AG04449 (cell line): ENCODE results near the gene SAG.

ENCODE experiments used
- CTCF ChIA-PET: fragments of 350-600 bp; formaldehyde crosslinking; extraction: SDS; loops from one replicate; lab custom pipeline; 2021; ENCODE audit warnings: antibody characterized with exemption; lab: Yijun Ruan, JAX
- POLR2A ChIA-PET: fragments of 400-600, 350-600 bp; formaldehyde crosslinking; extraction: SDS; loops from one replicate; lab custom pipeline; 2020; ENCODE audit warnings: antibody characterized with exemption, inconsistent platforms; lab: Yijun Ruan, JAX
- DNase-seq: peaks from one replicate; pipeline ENCODE4 v3.0.0-alpha.2; 2010; ENCODE audit warnings: low read depth, low spot score
- H3K4me3 ChIP-seq: 2 replicates; pipeline ENCODE4 v1.5.1; 2011; ENCODE audit warnings: low read depth, mild to moderate bottlenecking, control low read depth, low read length
- TF ChIP-seq, protein P1 (sequence below): IDR thresholded peaks from one replicate; pipeline ENCODE4 v1.5.1; 2011; ENCODE audit warnings: mild to moderate bottlenecking, moderate library complexity, low read length, control low read depth, inconsistent platforms; ENCODE audit not compliant: insufficient read depth; ENCODE audit errors: missing control alignments

Gene SAG

DNA sequence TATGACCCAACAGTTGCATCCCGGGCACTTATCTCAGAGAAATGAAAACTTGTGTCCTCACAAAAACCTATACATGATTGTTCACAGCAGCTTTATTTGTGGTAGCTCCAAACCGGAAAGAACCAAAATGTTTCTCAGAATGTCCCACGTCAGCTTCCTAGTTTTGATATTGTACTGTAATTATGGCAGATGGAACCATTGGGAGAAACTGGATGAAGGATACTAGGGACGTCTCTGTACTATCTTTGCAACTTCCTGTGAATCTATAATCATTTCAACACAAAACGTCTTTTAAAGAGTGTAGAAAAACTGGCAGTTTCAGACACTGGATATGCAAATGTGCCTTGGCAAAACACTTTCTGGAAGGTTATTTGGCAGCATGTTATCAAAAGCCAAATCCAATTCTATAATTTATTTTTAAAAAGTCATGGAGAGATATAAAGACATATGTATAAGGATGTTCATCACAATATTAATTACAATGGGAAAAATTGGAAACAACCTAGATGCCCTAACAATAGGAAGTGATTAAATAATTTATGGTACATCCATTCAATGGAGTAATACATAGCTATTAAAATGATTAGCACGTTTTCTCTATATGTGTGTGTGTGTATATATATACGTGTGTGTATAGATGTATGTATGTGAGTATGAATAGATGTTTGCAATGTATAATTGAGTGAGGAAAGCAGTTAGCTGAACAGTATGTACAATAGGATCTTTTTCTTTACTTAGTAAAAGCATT is 9.8 kb downstream of the SAG start:
- CTCF ChIA-PET: interaction anchor here (1.0 kb wide), 1 partner anchor 21 kb away, joined by 3 read pairs; no protein-coding TSS in a partner anchor
- no peak overlapping the region for H3K4me3 ChIP-seq
- DNase-seq: no peak
- POLR2A ChIA-PET: no interaction called here
- TF ChIP-seq, protein P1, sequence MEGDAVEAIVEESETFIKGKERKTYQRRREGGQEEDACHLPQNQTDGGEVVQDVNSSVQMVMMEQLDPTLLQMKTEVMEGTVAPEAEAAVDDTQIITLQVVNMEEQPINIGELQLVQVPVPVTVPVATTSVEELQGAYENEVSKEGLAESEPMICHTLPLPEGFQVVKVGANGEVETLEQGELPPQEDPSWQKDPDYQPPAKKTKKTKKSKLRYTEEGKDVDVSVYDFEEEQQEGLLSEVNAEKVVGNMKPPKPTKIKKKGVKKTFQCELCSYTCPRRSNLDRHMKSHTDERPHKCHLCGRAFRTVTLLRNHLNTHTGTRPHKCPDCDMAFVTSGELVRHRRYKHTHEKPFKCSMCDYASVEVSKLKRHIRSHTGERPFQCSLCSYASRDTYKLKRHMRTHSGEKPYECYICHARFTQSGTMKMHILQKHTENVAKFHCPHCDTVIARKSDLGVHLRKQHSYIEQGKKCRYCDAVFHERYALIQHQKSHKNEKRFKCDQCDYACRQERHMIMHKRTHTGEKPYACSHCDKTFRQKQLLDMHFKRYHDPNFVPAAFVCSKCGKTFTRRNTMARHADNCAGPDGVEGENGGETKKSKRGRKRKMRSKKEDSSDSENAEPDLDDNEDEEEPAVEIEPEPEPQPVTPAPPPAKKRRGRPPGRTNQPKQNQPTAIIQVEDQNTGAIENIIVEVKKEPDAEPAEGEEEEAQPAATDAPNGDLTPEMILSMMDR: no peak

DNA sequence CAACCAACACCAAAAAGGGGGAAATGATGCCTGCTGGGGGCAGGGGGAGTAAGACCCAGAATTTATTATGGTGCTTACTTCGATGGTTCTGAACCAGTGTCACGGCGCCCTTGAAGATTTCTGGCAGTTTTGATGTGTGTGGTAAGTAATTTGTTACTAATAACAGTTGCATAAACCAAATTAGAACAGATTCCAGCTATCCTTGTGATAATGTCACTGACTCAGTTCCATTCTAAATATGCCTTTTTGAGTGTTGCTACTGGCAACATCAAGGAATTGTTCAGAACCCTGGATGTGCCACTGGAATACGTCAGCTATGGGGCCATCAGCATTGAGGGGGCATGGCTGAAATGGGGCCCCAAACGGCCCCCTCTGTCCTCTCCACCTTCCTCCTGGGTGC is 11.6 kb downstream of the SAG start:
- POLR2A ChIA-PET: no interaction called here

DNA sequence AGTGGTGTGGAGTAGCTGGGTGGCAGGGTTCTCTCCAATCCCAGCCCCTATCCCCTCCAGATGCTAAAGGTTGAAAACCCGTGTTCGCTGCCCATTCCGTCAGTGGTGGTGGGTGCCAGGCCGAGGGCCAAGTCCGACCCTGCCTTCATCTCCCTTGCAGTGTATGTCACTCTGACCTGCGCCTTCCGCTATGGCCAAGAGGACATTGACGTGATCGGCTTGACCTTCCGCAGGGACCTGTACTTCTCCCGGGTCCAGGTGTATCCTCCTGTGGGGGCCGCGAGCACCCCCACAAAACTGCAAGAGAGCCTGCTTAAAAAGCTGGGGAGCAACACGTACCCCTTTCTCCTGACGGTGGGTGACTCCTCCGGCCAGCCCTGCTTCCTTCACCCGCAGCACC is 12.9 kb downstream of the SAG start:
- H3K4me3 ChIP-seq: no peak overlapping the region
- POLR2A ChIA-PET: no interaction called here
- TF ChIP-seq, protein P1: no peak
- CTCF ChIA-PET: interaction anchor here (1.2 kb wide), 1 partner anchor 15 kb away, joined by 3 read pairs; no protein-coding TSS in a partner anchor
- no peak for DNase-seq

More for the DNA sequence above, 11.6 kb downstream of the SAG start:
- TF ChIP-seq, protein P1: no peak
- DNase-seq: no peak
- no peak overlapping the region for H3K4me3 ChIP-seq
- CTCF ChIA-PET: no interaction called here

GRCh38 chr2:233321166-233321565 is 13.6 kb downstream of the SAG start:
- H3K4me3 ChIP-seq: no peak overlapping the region
- no peak for DNase-seq
- POLR2A ChIA-PET: no interaction called here
- TF ChIP-seq, protein P1: no peak
- CTCF ChIA-PET: interaction anchor here (1.2 to 2.0 kb wide), 2 partner anchors 15 to 32 kb away, joined by 3 to 5 read pairs; partner anchors contain the start of gene DGKD

DNA sequence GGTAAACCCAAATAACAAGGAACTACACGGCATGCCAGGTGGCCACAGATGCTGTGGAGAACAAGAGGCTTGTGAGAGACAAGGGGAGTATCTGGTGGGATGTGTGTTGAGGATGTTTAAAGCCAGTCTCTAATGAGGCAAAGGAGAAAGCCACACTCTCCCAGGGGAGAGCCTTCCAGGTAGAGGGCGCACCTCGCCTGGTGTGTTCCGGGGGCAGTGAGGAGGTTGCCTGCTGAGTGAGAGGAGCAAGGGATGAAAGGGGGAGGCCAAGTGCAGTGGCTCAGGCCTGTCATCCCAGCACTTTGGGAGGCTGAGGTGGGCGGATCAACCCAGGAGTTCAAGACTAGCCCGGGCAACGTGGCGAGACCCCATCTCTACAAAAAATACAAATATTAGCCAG is 16.2 kb downstream of the SAG start:
- DNase-seq: no peak
- ChIA-PET CTCF (no interaction called here), POLR2A (no interaction called here)
- TF ChIP-seq, protein P1: no peak
- H3K4me3 ChIP-seq: no peak overlapping the region

- ChIA-PET CTCF (interaction anchor here (1.0 kb wide), 1 partner anchor 271 kb away, joined by 3 read pairs; no protein-coding TSS in a partner anchor), POLR2A (no interaction called here)
- no peak for DNase-seq
- TF ChIP-seq, protein P1: no peak
- no peak overlapping the region for H3K4me3 ChIP-seq
Measured at GRCh38 chr2:233325256-233325655, 17.6 kb downstream of the SAG start.
